Ectodermal cell (in vitro differentiated cells): ENCODE results near the gene URI1.

Experiments used
- H3K27ac ChIP-seq: 2 replicates; pipeline ENCODE4 v1.7.0; 2013; ENCODE audit warnings: mild to moderate bottlenecking, low read depth, low read length; ENCODE audit not compliant: insufficient read depth, poor library complexity, severe bottlenecking
- H3K27me3 ChIP-seq: 2 replicates; pipeline ENCODE4 v1.7.0; 2013; ENCODE audit warnings: mild to moderate bottlenecking, low read length; ENCODE audit not compliant: insufficient read depth, control insufficient read depth, poor library complexity, severe bottlenecking
- H3K36me3 ChIP-seq: one replicate; pipeline ENCODE4 v1.7.0; 2013; ENCODE audit warnings: low read length; ENCODE audit not compliant: control insufficient read depth, insufficient read depth
- H3K4me1 ChIP-seq: one replicate; pipeline ENCODE4 v1.7.0; 2013; ENCODE audit warnings: low read length; ENCODE audit not compliant: control insufficient read depth, insufficient read depth
- H3K4me3 ChIP-seq: 2 replicates; pipeline ENCODE4 v1.7.0; 2013; ENCODE audit warnings: low read depth, low read length, control low read depth; ENCODE audit not compliant: insufficient read depth
- H3K9me3 ChIP-seq: 2 replicates; pipeline ENCODE4 v1.7.0; 2013; ENCODE audit warnings: mild to moderate bottlenecking, low read length, moderate library complexity; ENCODE audit not compliant: control insufficient read depth
- WGBS, 2 experiments: methylation state at CpG; one replicate each; pipeline ENCODE4 v1.1.7; 2013; ENCODE audit warnings: missing lambda C conversion rate in 2 of 2; 5-methylcytosine and 5-hydroxymethylcytosine counted together

Gene URI1

GRCh38 chr19:30062065-30062906, 120.2 kb downstream of the URI1 start:
- WGBS, 2 experiments: 89 to 93% methylated on average over 16 of the region's 16 CpGs
- Histone ChIP-seq H3K9me3 (no peaks in the 10 kb centered on the region), H3K36me3 (no peaks in the 10 kb centered on the region), H3K4me3 (no peak overlapping the region), H3K4me1 (no peaks in the 10 kb centered on the region), H3K27ac (no peak overlapping the region), H3K27me3 (no peaks in the 10 kb centered on the region)

- Histone ChIP-seq H3K27me3 (no peaks in the 10 kb centered on the region), H3K27ac (no peak overlapping the region), H3K4me1 (no peaks in the 10 kb centered on the region), H3K4me3 (no peak overlapping the region), H3K9me3 (no peaks in the 10 kb centered on the region), H3K36me3 (no peaks in the 10 kb centered on the region)
- WGBS, 2 experiments: 90% methylated on average over 11 of the region's 11 CpGs
These were observed 121.0 kb downstream of the URI1 start for GRCh38 chr19:30062907-30063649.

GRCh38 chr19:30063650-30064347, 121.8 kb downstream of the URI1 start:
- H3K9me3 ChIP-seq: no peaks in the 10 kb centered on the region
- H3K27ac ChIP-seq: no peak overlapping the region
- no peaks in the 10 kb centered on the region for H3K27me3 ChIP-seq
- 92 to 94% methylated on average over 13 of the region's 13 CpGs for WGBS, 2 experiments
- H3K36me3 ChIP-seq: no peaks in the 10 kb centered on the region
- no peaks in the 10 kb centered on the region for H3K4me1 ChIP-seq
- no peak overlapping the region for H3K4me3 ChIP-seq

- no peaks in the 10 kb centered on the region for H3K9me3 ChIP-seq
- H3K27ac ChIP-seq: no peak overlapping the region
- no peaks in the 10 kb centered on the region for H3K4me1 ChIP-seq
- WGBS, 2 experiments: 88 to 90% methylated on average over 19 of the region's 19 CpGs
- H3K36me3 ChIP-seq: no peaks in the 10 kb centered on the region
- H3K27me3 ChIP-seq: no peaks in the 10 kb centered on the region
- H3K4me3 ChIP-seq: no peak overlapping the region
These were observed 122.3 kb downstream of the URI1 start for GRCh38 chr19:30064348-30064699.

- Histone ChIP-seq H3K4me3 (no peak overlapping the region), H3K9me3 (no peaks in the 10 kb centered on the region), H3K4me1 (peaks cover 1% of the 10 kb centered on the region), H3K36me3 (no peaks in the 10 kb centered on the region), H3K27me3 (no peaks in the 10 kb centered on the region), H3K27ac (no peak overlapping the region)
- 87 to 88% methylated on average over 16 of the region's 16 CpGs for WGBS, 2 experiments
These were observed 122.9 kb downstream of the URI1 start for GRCh38 chr19:30064771-30065494.

- H3K27me3 ChIP-seq: no peaks in the 10 kb centered on the region
- H3K4me1 ChIP-seq: peaks cover 8% of the 10 kb centered on the region
- no peaks in the 10 kb centered on the region for H3K36me3 ChIP-seq
- H3K27ac ChIP-seq: no peak overlapping the region
- no peak overlapping the region for H3K4me3 ChIP-seq
- WGBS, 2 experiments: 92 to 94% methylated on average over 5 of the region's 5 CpGs
- H3K9me3 ChIP-seq: no peaks in the 10 kb centered on the region
These were observed 123.9 kb downstream of the URI1 start for GRCh38 chr19:30065680-30066606.
